Measurements from ENCODE around the gene ITPR3.

DNA sequence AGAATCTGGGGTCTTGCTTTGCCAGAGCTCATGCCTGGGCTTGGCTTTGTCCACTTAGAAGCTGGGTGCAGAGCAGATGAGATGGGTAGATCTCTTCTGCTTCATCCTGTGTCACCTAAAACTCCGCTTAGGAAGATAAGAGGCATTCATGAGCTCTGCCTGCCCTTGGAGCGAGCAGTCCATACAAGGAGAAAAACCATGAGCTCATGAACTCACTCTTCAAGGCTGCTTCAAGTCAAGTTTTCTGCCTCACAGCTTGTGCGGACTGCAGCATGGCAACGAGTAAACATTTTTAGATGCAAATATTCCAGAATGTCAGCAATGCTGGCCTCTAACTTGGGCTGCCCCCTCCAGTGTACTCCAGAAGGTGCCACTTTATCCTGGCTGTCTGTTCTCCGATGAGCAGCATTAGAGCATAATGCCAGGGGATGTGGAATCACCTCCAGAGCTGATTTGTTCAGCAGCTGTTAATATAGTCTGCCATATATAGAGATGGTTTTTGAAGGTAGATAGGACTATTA, 101.0 kb downstream of the ITPR3 start:
- TF ChIP-seq EZH2phosphoT487 (IDR thresholded peaks at IDR 0.05; ENCODE audit: borderline replicate concordance), result no peak
- no peak for TF ChIP-seq CTCF (IDR thresholded peaks at IDR 0.05 in 2 of 3, conservative IDR thresholded peaks at IDR 0.05 in 1 of 3; ENCODE audit: borderline replicate concordance in 1 of 3, insufficient read depth in 1 of 3, low read depth in 2 of 3, low read length in 2 of 3)
- no peak for TF ChIP-seq POLR2AphosphoS5 (IDR thresholded peaks at IDR 0.05; ENCODE audit: low read depth, low read length)
- TF ChIP-seq CEBPB (IDR thresholded peaks at IDR 0.05; ENCODE audit: low read depth), result no peak
- TF ChIP-seq JUND (IDR thresholded peaks at IDR 0.05), result no peak
- no peak for TF ChIP-seq SRF (IDR thresholded peaks at IDR 0.05; ENCODE audit: low read depth)
- no peak for TF ChIP-seq RAD21 (IDR thresholded peaks at IDR 0.05; ENCODE audit: low read depth)
- no peak for TF ChIP-seq POLR2A (IDR thresholded peaks at IDR 0.05; ENCODE audit: borderline replicate concordance, extremely low read depth, insufficient read depth, insufficient read length)
